ENCODE data around the gene DNM3. TPM values are rescaled to one million over a fixed set of nuclear protein-coding genes. Genes with fewer than 3 reads are reported as not detected.

DNM3 gene
- total RNA-seq, 1 donor from 2014 or later: 2.1 TPM

DNA sequence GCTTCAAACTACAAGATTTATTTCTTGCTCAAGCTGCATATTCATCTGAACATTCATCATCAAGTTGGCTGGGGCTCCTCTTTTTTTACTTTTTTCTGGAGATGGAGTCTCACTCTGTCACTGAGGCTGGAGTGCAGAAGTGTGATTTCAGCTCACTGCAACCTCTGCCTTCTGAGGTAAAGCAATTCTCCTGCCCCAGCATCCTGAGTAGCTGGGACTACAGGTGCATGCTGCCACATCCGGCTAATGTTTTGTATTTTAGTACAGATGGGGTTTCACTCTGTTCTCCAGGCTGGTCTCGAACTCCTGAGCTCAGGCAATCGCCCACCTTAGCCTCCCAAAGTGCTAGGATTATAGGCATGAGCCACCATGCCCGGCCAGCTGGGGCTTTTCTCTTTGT lies 490.9 kb downstream of the DNM3 start:
- TF ChIP-seq, protein P1, sequence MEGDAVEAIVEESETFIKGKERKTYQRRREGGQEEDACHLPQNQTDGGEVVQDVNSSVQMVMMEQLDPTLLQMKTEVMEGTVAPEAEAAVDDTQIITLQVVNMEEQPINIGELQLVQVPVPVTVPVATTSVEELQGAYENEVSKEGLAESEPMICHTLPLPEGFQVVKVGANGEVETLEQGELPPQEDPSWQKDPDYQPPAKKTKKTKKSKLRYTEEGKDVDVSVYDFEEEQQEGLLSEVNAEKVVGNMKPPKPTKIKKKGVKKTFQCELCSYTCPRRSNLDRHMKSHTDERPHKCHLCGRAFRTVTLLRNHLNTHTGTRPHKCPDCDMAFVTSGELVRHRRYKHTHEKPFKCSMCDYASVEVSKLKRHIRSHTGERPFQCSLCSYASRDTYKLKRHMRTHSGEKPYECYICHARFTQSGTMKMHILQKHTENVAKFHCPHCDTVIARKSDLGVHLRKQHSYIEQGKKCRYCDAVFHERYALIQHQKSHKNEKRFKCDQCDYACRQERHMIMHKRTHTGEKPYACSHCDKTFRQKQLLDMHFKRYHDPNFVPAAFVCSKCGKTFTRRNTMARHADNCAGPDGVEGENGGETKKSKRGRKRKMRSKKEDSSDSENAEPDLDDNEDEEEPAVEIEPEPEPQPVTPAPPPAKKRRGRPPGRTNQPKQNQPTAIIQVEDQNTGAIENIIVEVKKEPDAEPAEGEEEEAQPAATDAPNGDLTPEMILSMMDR (IDR thresholded peaks at IDR 0.05): no peak
- H3K27ac Mint-ChIP-seq: no peak overlapping the region
- DNase-seq (no peak), ATAC-seq (ENCODE audit: low read depth) (no peak)
- H3K27me3 Mint-ChIP-seq: no peaks in the 10 kb centered on the region
- POLR2A ChIA-PET: interaction anchor here (0.7 kb wide), 1 partner anchor 10 kb away, joined by 3 read pairs; no protein-coding TSS in a partner anchor
- no peaks in the 10 kb centered on the region for H3K9me3 Mint-ChIP-seq
- CTCF ChIA-PET: no interaction called here
- H3K36me3 Mint-ChIP-seq (ENCODE audit: low read depth): no peaks in the 10 kb centered on the region
- H3K4me1 Mint-ChIP-seq: peaks cover 3% of the 10 kb centered on the region
- no peak overlapping the region for H3K4me3 Mint-ChIP-seq
- intact Hi-C loops (cut with micrococcal nuclease): no loop called here

DNA sequence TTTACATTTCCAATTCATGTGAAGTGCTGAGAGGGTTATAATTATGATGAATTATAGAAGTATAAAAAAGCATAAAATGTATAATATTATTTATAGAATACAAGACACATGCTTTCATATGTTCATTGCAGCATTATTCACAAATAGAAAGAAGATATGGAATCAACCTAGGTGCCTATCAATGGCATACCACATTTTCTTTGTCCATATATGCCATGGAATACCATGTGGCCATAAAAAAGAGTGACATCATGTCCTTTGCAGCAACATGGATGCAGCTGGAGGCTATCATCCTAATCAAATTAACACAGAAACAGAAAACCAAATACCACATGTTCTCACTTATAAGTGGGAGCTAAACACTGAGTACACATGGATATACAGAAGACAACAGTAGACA lies 494.1 kb downstream of the DNM3 start:
- H3K9me3 Mint-ChIP-seq: peaks cover under 1% of the 10 kb centered on the region
- no peak overlapping the region for H3K27ac Mint-ChIP-seq
- H3K4me3 Mint-ChIP-seq: no peak overlapping the region
- no peaks in the 10 kb centered on the region for H3K36me3 Mint-ChIP-seq (ENCODE audit: low read depth)
- ATAC-seq (ENCODE audit: low read depth): no peak
- TF ChIP-seq, protein P1 (IDR thresholded peaks at IDR 0.05): no peak
- no peaks in the 10 kb centered on the region for H3K27me3 Mint-ChIP-seq
- intact Hi-C loops (cut with micrococcal nuclease): no loop called here
- ChIA-PET CTCF (no interaction called here), POLR2A (interaction anchor here (1.5 kb wide), 1 partner anchor 63 kb away, joined by 3 read pairs; no protein-coding TSS in a partner anchor)
- no peak for DNase-seq
- H3K4me1 Mint-ChIP-seq: peaks cover 26% of the 10 kb centered on the region

DNA sequence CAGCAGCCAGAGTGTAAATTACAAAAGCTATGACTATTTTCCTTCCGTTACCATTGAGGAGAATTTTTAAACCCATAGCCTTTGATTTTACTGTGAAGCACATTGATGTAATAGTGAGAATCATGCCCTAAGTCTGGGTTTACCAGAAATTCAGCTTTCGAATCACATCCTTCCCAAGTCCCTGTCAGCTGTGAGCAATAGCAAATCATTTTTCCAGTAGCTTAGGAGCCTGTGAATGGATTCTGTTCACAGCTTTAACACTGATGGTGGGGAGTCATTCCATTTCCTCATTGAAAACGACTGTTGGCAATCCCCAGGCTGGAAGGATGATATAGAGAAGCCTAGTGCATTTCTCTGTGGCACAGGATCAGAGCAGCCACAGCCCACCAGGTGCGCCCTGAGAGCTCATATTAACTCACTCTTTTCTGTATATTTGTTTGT lies 497.0 kb downstream of the DNM3 start:
- POLR2A ChIA-PET: interaction anchor here (0.6 to 7.6 kb wide), 4 partner anchors 18 to 61 kb away, joined by 3 to 95 read pairs (median 3); no protein-coding TSS in a partner anchor

DNA sequence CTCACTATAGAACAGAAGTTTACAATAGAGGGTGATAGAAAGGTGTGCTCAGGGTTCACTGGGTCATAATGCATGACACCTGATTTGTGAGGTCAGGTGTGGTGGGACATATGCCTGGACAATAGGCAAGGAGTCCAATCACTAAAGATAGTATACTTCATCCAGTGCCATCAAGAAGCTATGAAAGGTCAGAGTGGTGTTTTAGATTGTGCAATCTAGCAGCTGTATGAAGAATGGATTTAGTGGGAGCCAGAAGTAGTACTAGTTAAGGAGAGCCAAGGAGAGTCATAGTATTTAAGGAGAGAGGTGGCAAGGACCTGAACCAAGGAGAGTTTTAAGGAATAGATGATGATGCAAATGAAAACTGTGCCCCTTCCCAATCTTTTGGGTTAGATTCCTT lies 498.5 kb downstream of the DNM3 start:
- ChIA-PET POLR2A (interaction anchor here (0.8 to 7.6 kb wide), 4 partner anchors 18 to 53 kb away, joined by 3 to 95 read pairs (median 4); no protein-coding TSS in a partner anchor), CTCF (interaction anchor here (1.7 to 2.0 kb wide), 2 partner anchors 59 to 337 kb away, joined by 5 to 7 read pairs; no protein-coding TSS in a partner anchor)
- H3K9me3 Mint-ChIP-seq: peaks cover 2% of the 10 kb centered on the region
- peaks cover 68% of the 10 kb centered on the region for H3K4me1 Mint-ChIP-seq
- no peaks in the 10 kb centered on the region for H3K36me3 Mint-ChIP-seq (ENCODE audit: low read depth)
- ATAC-seq (ENCODE audit: low read depth): no peak
- intact Hi-C loops (cut with micrococcal nuclease): loop anchor here (10.0 kb wide), 1 partner anchor 195 kb away; the partner anchor contains the start of gene SUCO
- H3K27me3 Mint-ChIP-seq: no peaks in the 10 kb centered on the region
- TF ChIP-seq, protein P1 (IDR thresholded peaks at IDR 0.05): no peak
- DNase-seq: no peak
- peak overlapping the region; percentile 79 for H3K27ac Mint-ChIP-seq
- no peak overlapping the region for H3K4me3 Mint-ChIP-seq

More for the DNA sequence above, 497.0 kb downstream of the DNM3 start:
- no peak for DNase-seq
- intact Hi-C loops (cut with micrococcal nuclease): no loop called here
- H3K36me3 Mint-ChIP-seq (ENCODE audit: low read depth): no peaks in the 10 kb centered on the region
- H3K9me3 Mint-ChIP-seq: peaks cover 2% of the 10 kb centered on the region
- CTCF ChIA-PET: interaction anchor here (0.9 to 1.2 kb wide), 2 partner anchors 54 to 61 kb away, joined by 3 read pairs; no protein-coding TSS in a partner anchor
- peaks cover 53% of the 10 kb centered on the region for H3K4me1 Mint-ChIP-seq
- ATAC-seq (ENCODE audit: low read depth): no peak
- no peaks in the 10 kb centered on the region for H3K27me3 Mint-ChIP-seq
- TF ChIP-seq, protein P1 (IDR thresholded peaks at IDR 0.05): no peak
- no peak overlapping the region for H3K4me3 Mint-ChIP-seq
- no peak overlapping the region for H3K27ac Mint-ChIP-seq

DNA sequence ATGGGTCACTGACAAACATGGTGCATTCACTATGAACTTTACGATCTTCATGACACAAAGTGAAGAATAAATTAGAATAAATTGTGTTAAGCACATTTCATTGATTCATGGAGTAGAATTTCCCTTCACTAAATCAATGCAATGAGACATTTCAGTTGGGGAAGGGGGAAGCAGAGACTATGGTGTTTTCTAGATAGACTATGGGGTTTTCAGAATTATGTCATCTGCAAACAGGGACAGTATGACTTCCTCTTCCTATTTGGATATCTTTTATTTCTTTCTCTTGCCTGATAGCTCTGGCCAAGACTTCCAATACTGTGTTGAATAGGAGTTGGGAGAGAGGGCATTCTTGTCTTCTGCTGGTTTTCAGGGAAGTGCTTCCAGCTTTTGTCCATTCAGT lies 499.2 kb downstream of the DNM3 start:
- H3K4me1 Mint-ChIP-seq: peaks cover 75% of the 10 kb centered on the region
- intact Hi-C loops (cut with micrococcal nuclease): loop anchor here (10.0 kb wide), 1 partner anchor 194 kb away; the partner anchor contains the start of gene SUCO
- TF ChIP-seq, protein P1 (IDR thresholded peaks at IDR 0.05): no peak
- POLR2A ChIA-PET: interaction anchor here (0.7 to 7.6 kb wide), 3 partner anchors 36 to 52 kb away, joined by 3 to 95 read pairs (median 5); no protein-coding TSS in a partner anchor
- H3K27me3 Mint-ChIP-seq: no peaks in the 10 kb centered on the region
- H3K36me3 Mint-ChIP-seq (ENCODE audit: low read depth): no peaks in the 10 kb centered on the region
- peaks cover 3% of the 10 kb centered on the region for H3K9me3 Mint-ChIP-seq
- CTCF ChIA-PET: interaction anchor here (2.0 kb wide), 1 partner anchor 59 kb away, joined by 7 read pairs; no protein-coding TSS in a partner anchor
- DNase-seq: no peak
- H3K27ac Mint-ChIP-seq: peak overlapping the region; percentile 79
- peak; percentile 30 for ATAC-seq (ENCODE audit: low read depth)
- H3K4me3 Mint-ChIP-seq: peak overlapping the region; percentile 24
